Neuronal stem cell (in vitro differentiated cells): Measurements from ENCODE around the gene SLC16A9.

ENCODE experiments used
- DNase-seq: peaks from one replicate; pipeline ENCODE4 v3.0.0-alpha.2; 2013; ENCODE audit warnings: low spot score
- H2AFZ ChIP-seq: one replicate; pipeline ENCODE4 v1.6.1; 2013; ENCODE audit warnings: mild to moderate bottlenecking, low read length, inconsistent platforms
- H2AK5ac ChIP-seq: 2 replicates; pipeline ENCODE4 v1.6.1; 2013; ENCODE audit warnings: low read depth, mild to moderate bottlenecking, inconsistent platforms, low read length, moderate library complexity, mixed read lengths
- H2BK120ac ChIP-seq: 2 replicates; pipeline ENCODE4 v1.6.1; 2013; ENCODE audit warnings: low read depth, mild to moderate bottlenecking, inconsistent platforms, low read length, moderate library complexity, mixed read lengths
- H2BK12ac ChIP-seq: one replicate; pipeline ENCODE4 v1.6.1; 2013; ENCODE audit warnings: low read length, inconsistent platforms
- H2BK15ac ChIP-seq: 2 replicates; pipeline ENCODE4 v1.6.1; 2013; ENCODE audit warnings: mild to moderate bottlenecking, low read length, inconsistent platforms, mixed read lengths
- H2BK5ac ChIP-seq: one replicate; pipeline ENCODE4 v1.6.1; 2013; ENCODE audit warnings: inconsistent platforms, mild to moderate bottlenecking, low read length, moderate library complexity
- H3K14ac ChIP-seq: one replicate; pipeline ENCODE4 v1.6.1; 2013; ENCODE audit warnings: low read length, inconsistent platforms
- H3K18ac ChIP-seq: 2 replicates; pipeline ENCODE4 v1.6.1; 2013; ENCODE audit warnings: low read length, inconsistent platforms
- H3K23ac ChIP-seq: 2 replicates; pipeline ENCODE4 v1.6.1; 2013; ENCODE audit warnings: low read depth, mild to moderate bottlenecking, mixed read lengths, low read length, inconsistent platforms; ENCODE audit not compliant: poor library complexity
- H3K27ac ChIP-seq: replicated peaks from 3 replicates; pipeline ENCODE4 v1.5.1; 2013; ENCODE audit warnings: low read length, inconsistent platforms
- H3K27me3 ChIP-seq, 3 experiments: 2 replicates each; pipeline ENCODE4 v1.6.1; 2013; ENCODE audit warnings: low read length in 3 of 3, mild to moderate bottlenecking in 2 of 3, inconsistent platforms in 1 of 3, low read depth in 1 of 3, mixed read lengths in 1 of 3, moderate library complexity in 1 of 3; ENCODE audit not compliant: control insufficient read depth in 3 of 3, insufficient read depth in 3 of 3
- H3K36me3 ChIP-seq, 2 donors: replicated peaks in 1 of 2; 2 replicates each; pipeline ENCODE4 v1.6.1; 2013; ENCODE audit warnings: low read length in 2 of 2; ENCODE audit not compliant: control insufficient read depth in 2 of 2, insufficient read depth in 2 of 2
- H3K4ac ChIP-seq: 2 replicates; pipeline ENCODE4 v1.6.1; 2013; ENCODE audit warnings: inconsistent platforms, mild to moderate bottlenecking, low read length, moderate library complexity
- H3K4me1 ChIP-seq, 2 donors: 1 replicate in 1 of 2; 2 replicates in 1 of 2; pipeline ENCODE4 v1.6.1; 2013; ENCODE audit warnings: low read length in 2 of 2, low read depth in 1 of 2; ENCODE audit not compliant: control insufficient read depth in 2 of 2, insufficient read depth in 1 of 2
- H3K4me2 ChIP-seq: one replicate; pipeline ENCODE4 v1.6.1; 2013; ENCODE audit warnings: mild to moderate bottlenecking, low read length, inconsistent platforms; ENCODE audit not compliant: insufficient read depth, poor library complexity, severe bottlenecking
- H3K4me3 ChIP-seq, 2 donors: 2 replicates each; pipeline ENCODE4 v1.5.1; 2013; ENCODE audit warnings: low read length in 2 of 2, mild to moderate bottlenecking in 2 of 2, inconsistent platforms in 1 of 2, moderate library complexity in 1 of 2
- H3K79me1 ChIP-seq: one replicate; pipeline ENCODE4 v1.6.1; 2013; ENCODE audit warnings: low read depth, mild to moderate bottlenecking, inconsistent platforms, low read length, moderate library complexity
- H3K9ac ChIP-seq: one replicate; pipeline ENCODE4 v1.6.1; 2013; ENCODE audit warnings: mild to moderate bottlenecking, low read depth, low read length, inconsistent platforms; ENCODE audit not compliant: poor library complexity
- H3K9me3 ChIP-seq, 2 donors: replicated peaks in 1 of 2; 2 replicates each; pipeline versions ENCODE3 to v1.6.1; 2013; ENCODE audit warnings: low read length in 2 of 2, mild to moderate bottlenecking in 2 of 2, inconsistent platforms in 1 of 2, low read depth in 1 of 2, mixed read lengths in 1 of 2, moderate library complexity in 1 of 2; ENCODE audit not compliant: control insufficient read depth in 2 of 2, insufficient read depth in 1 of 2
- H4K8ac ChIP-seq: one replicate; pipeline ENCODE4 v1.6.1; 2013; ENCODE audit warnings: low read depth, mild to moderate bottlenecking, inconsistent platforms, low read length, moderate library complexity
- H4K91ac ChIP-seq: one replicate; pipeline ENCODE4 v1.6.1; 2013; ENCODE audit warnings: low read length, low read depth, mild to moderate bottlenecking, inconsistent platforms; ENCODE audit not compliant: poor library complexity
- WGBS, 2 donors: extraction: QIAGEN DNeasy Blood & Tissue Kit; methylation state at CpG; one replicate each; pipeline ENCODE4 v1.1.7; 2013; ENCODE audit warnings: missing lambda C conversion rate in 2 of 2, mixed read lengths in 1 of 2; ENCODE audit not compliant: insufficient read length in 2 of 2, insufficient replicate concordance in 1 of 2; ENCODE audit errors: extremely low coverage in 2 of 2; 5-methylcytosine and 5-hydroxymethylcytosine counted together

The SLC16A9 gene

GRCh38 chr10:59677253-59677831 is 32.3 kb downstream of the SLC16A9 start:
- Histone ChIP-seq H3K4ac (no peak overlapping the region), H3K9ac (no peak overlapping the region), H3K9me3 (peaks cover 0 to 3% of the 10 kb centered on the region in 2 donors), H4K8ac (no peak overlapping the region), H3K27ac (no peak overlapping the region), H2AFZ (no peak overlapping the region), H3K4me1 (no peaks in the 10 kb centered on the region), H3K4me2 (no peak overlapping the region), H4K91ac (no peak overlapping the region), H3K79me1 (no peaks in the 10 kb centered on the region), H3K18ac (no peak overlapping the region), H2BK120ac (no peak overlapping the region), H2BK5ac (no peak overlapping the region), H2BK12ac (no peak overlapping the region), H2AK5ac (no peak overlapping the region), H3K23ac (no peak overlapping the region), H2BK15ac (no peak overlapping the region), H3K14ac (no peak overlapping the region), H3K36me3 (peaks cover 9 to 91% of the 10 kb centered on the region in 2 donors), H3K27me3 (no peaks in the 10 kb centered on the region), H3K4me3 (no peak overlapping the region)
- no CpG with 5 or more reads among the region's 5 CpGs for WGBS, 2 donors
- DNase-seq = no peak

- Histone ChIP-seq H2BK5ac (no peak overlapping the region), H2BK15ac (no peak overlapping the region), H3K4me1 (no peaks in the 10 kb centered on the region), H3K27me3 (no peaks in the 10 kb centered on the region), H3K79me1 (no peaks in the 10 kb centered on the region), H3K14ac (no peak overlapping the region), H4K91ac (no peak overlapping the region), H2AFZ (no peak overlapping the region), H2AK5ac (no peak overlapping the region), H3K9ac (no peak overlapping the region), H3K27ac (no peak overlapping the region), H3K4me3 (no peak overlapping the region), H4K8ac (no peak overlapping the region), H3K4me2 (no peak overlapping the region), H3K4ac (no peak overlapping the region), H3K23ac (no peak overlapping the region), H3K18ac (no peak overlapping the region), H3K36me3 (peaks cover 14 to 94% of the 10 kb centered on the region in 2 donors), H2BK12ac (no peak overlapping the region), H3K9me3 (peaks cover 0 to 3% of the 10 kb centered on the region in 2 donors), H2BK120ac (no peak overlapping the region)
- WGBS, 2 donors = no CpG with 5 or more reads among the region's 2 CpGs
- DNase-seq = no peak
These were observed 33.8 kb downstream of the SLC16A9 start for GRCh38 chr10:59675812-59676211.

- no peak overlapping the region for H2AFZ ChIP-seq
- no peaks in the 10 kb centered on the region for H3K4me1 ChIP-seq
- H4K91ac ChIP-seq = no peak overlapping the region
- DNase-seq = no peak
- H3K4me2 ChIP-seq = no peak overlapping the region
- H3K18ac ChIP-seq = no peak overlapping the region
- H3K14ac ChIP-seq = no peak overlapping the region
- no peak overlapping the region for H2AK5ac ChIP-seq
- no peak overlapping the region for H3K27ac ChIP-seq
- no peak overlapping the region for H3K4me3 ChIP-seq
- no peak overlapping the region for H2BK5ac ChIP-seq
- H3K9me3 ChIP-seq = peaks cover 0 to 3% of the 10 kb centered on the region in 2 donors
- H3K79me1 ChIP-seq = no peaks in the 10 kb centered on the region
- H3K4ac ChIP-seq = no peak overlapping the region
- WGBS, 2 donors = no CpG with 5 or more reads among the region's 1 CpG
- no peak overlapping the region for H3K23ac ChIP-seq
- H2BK15ac ChIP-seq = no peak overlapping the region
- H3K36me3 ChIP-seq = peaks cover 14 to 94% of the 10 kb centered on the region in 2 donors
- no peak overlapping the region for H3K9ac ChIP-seq
- no peak overlapping the region for H2BK12ac ChIP-seq
- no peaks in the 10 kb centered on the region for H3K27me3 ChIP-seq
- no peak overlapping the region for H2BK120ac ChIP-seq
- no peak overlapping the region for H4K8ac ChIP-seq
These were observed 35.3 kb downstream of the SLC16A9 start for GRCh38 chr10:59674215-59674836.

GRCh38 chr10:59672150-59672875 is 37.3 kb downstream of the SLC16A9 start:
- H3K27me3 ChIP-seq = no peaks in the 10 kb centered on the region
- no peak overlapping the region for H2AK5ac ChIP-seq
- H2BK120ac ChIP-seq = no peak overlapping the region
- no peak overlapping the region for H3K27ac ChIP-seq
- H3K4ac ChIP-seq = no peak overlapping the region
- no peak overlapping the region for H3K9ac ChIP-seq
- H4K8ac ChIP-seq = no peak overlapping the region
- WGBS, 2 donors = no CpG with 5 or more reads among the region's 2 CpGs
- no peak overlapping the region for H3K4me3 ChIP-seq
- no peak overlapping the region for H3K14ac ChIP-seq
- peaks cover 13 to 100% of the 10 kb centered on the region in 2 donors for H3K36me3 ChIP-seq
- H2AFZ ChIP-seq = no peak overlapping the region
- H3K4me1 ChIP-seq = no peaks in the 10 kb centered on the region
- no peaks in the 10 kb centered on the region for H3K79me1 ChIP-seq
- no peak overlapping the region for H2BK15ac ChIP-seq
- H3K4me2 ChIP-seq = no peak overlapping the region
- H4K91ac ChIP-seq = no peak overlapping the region
- no peak overlapping the region for H2BK12ac ChIP-seq
- H3K9me3 ChIP-seq = peaks cover 3 to 12% of the 10 kb centered on the region in 2 donors
- DNase-seq = no peak
- H3K18ac ChIP-seq = no peak overlapping the region
- H2BK5ac ChIP-seq = no peak overlapping the region
- H3K23ac ChIP-seq = no peak overlapping the region
